H9 (cell line): ENCODE data around the gene KDM2B. TPM values are rescaled to one million over a fixed set of nuclear protein-coding genes. Genes with fewer than 3 reads are reported as not detected.

Experiments
- DNase-seq: peaks from one replicate; pipeline ENCODE4 v3.0.0-alpha.2; 2017
- H2AFZ ChIP-seq: one replicate; pipeline ENCODE4 v1.6.1; 2013; ENCODE audit warnings: mild to moderate bottlenecking, low read length, control low read depth, moderate library complexity
- H2AK5ac ChIP-seq: 2 replicates; pipeline ENCODE4 v1.6.1; 2013; ENCODE audit warnings: low read length, control low read depth, mixed read lengths; ENCODE audit not compliant: insufficient read length
- H2BK120ac ChIP-seq: one replicate; pipeline ENCODE4 v1.6.1; 2013; ENCODE audit warnings: low read depth, mild to moderate bottlenecking, low read length, control low read depth, inconsistent platforms; ENCODE audit not compliant: poor library complexity, severe bottlenecking
- H2BK12ac ChIP-seq: 2 replicates; pipeline ENCODE4 v1.6.1; 2013; ENCODE audit warnings: low read length, control low read depth, mixed read lengths, low read depth; ENCODE audit not compliant: insufficient read length
- H2BK15ac ChIP-seq: 2 replicates; pipeline ENCODE4 v1.6.1; 2013; ENCODE audit warnings: low read depth, low read length, control low read depth
- H2BK20ac ChIP-seq: one replicate; pipeline ENCODE4 v1.6.1; 2013; ENCODE audit warnings: low read depth, mild to moderate bottlenecking, low read length, control low read depth, inconsistent platforms; ENCODE audit not compliant: poor library complexity, severe bottlenecking
- H2BK5ac ChIP-seq: 2 replicates; pipeline ENCODE4 v1.6.1; 2013; ENCODE audit warnings: low read length, control low read depth, mixed read lengths; ENCODE audit not compliant: insufficient read length
- H3K14ac ChIP-seq: 2 replicates; pipeline ENCODE4 v1.6.1; 2013; ENCODE audit warnings: low read length, control low read depth; ENCODE audit not compliant: insufficient read depth
- H3K18ac ChIP-seq: 2 replicates; pipeline ENCODE4 v1.6.1; 2013; ENCODE audit warnings: low read depth, mild to moderate bottlenecking, mixed read lengths, low read length, control low read depth; ENCODE audit not compliant: insufficient read length
- H3K23ac ChIP-seq: 2 replicates; pipeline ENCODE4 v1.6.1; 2013; ENCODE audit warnings: low read length, control low read depth, mixed read lengths, low read depth; ENCODE audit not compliant: insufficient read length
- H3K23me2 ChIP-seq: 2 replicates; pipeline ENCODE4 v1.6.1; 2013; ENCODE audit warnings: low read depth, mild to moderate bottlenecking, mixed read lengths, low read length, control low read depth; ENCODE audit not compliant: insufficient read length, poor library complexity, severe bottlenecking
- H3K27ac ChIP-seq: 2 replicates; pipeline ENCODE4 v1.5.1; 2013; ENCODE audit warnings: low read length, control low read depth, mixed read lengths, low read depth; ENCODE audit not compliant: insufficient read length
- H3K27me3 ChIP-seq: 2 replicates; pipeline ENCODE4 v1.6.1; 2013; ENCODE audit warnings: low read length, control low read depth, inconsistent platforms; ENCODE audit not compliant: insufficient read depth
- H3K4ac ChIP-seq: 2 replicates; pipeline ENCODE4 v1.6.1; 2013; ENCODE audit warnings: low read depth, mild to moderate bottlenecking, control low read depth, inconsistent platforms, low read length, moderate library complexity
- H3K4me1 ChIP-seq: 2 replicates; pipeline ENCODE4 v1.6.1; 2013; ENCODE audit warnings: low read length, control low read depth, inconsistent platforms; ENCODE audit not compliant: insufficient read depth
- H3K4me2 ChIP-seq: 2 replicates; pipeline ENCODE4 v1.6.1; 2013; ENCODE audit warnings: low read length, control low read depth, mixed read lengths; ENCODE audit not compliant: insufficient read length, insufficient read depth
- H3K56ac ChIP-seq: 2 replicates; pipeline ENCODE4 v1.6.1; 2013; ENCODE audit warnings: low read depth, mild to moderate bottlenecking, mixed read lengths, low read length, control low read depth; ENCODE audit not compliant: insufficient read length
- H3K79me1 ChIP-seq: 2 replicates; pipeline ENCODE4 v1.6.1; 2013; ENCODE audit warnings: low read depth, mild to moderate bottlenecking, moderate library complexity, low read length, control low read depth, inconsistent platforms; ENCODE audit not compliant: insufficient read depth, poor library complexity, severe bottlenecking
- H3K79me2 ChIP-seq: 2 replicates; pipeline ENCODE4 v1.6.1; 2013; ENCODE audit warnings: low read length, control low read depth, inconsistent platforms; ENCODE audit not compliant: insufficient read depth
- H3K9ac ChIP-seq: 2 replicates; pipeline ENCODE4 v1.6.1; 2013; ENCODE audit warnings: low read length, control low read depth, mixed read lengths; ENCODE audit not compliant: insufficient read length; ENCODE audit errors: extremely low read depth
- H3K9me3 ChIP-seq: one replicate; pipeline ENCODE4 v1.6.1; 2013; ENCODE audit warnings: low read depth, low read length, inconsistent platforms; ENCODE audit not compliant: control insufficient read depth
- H3T11ph ChIP-seq: one replicate; pipeline ENCODE4 v1.6.1; 2013; ENCODE audit warnings: mild to moderate bottlenecking, low read length, control low read depth, inconsistent platforms
- H4K20me1 ChIP-seq: one replicate; pipeline ENCODE4 v1.6.1; 2013; ENCODE audit not compliant: control insufficient read depth, insufficient read length, insufficient read depth
- H4K5ac ChIP-seq: 2 replicates; pipeline ENCODE4 v1.6.1; 2013; ENCODE audit warnings: low read depth, mild to moderate bottlenecking, mixed read lengths, low read length, control low read depth; ENCODE audit not compliant: insufficient read length
- H4K8ac ChIP-seq: replicated peaks from 2 replicates; pipeline ENCODE4 v1.6.1; 2013; ENCODE audit warnings: low read length, control low read depth, mixed read lengths, low read depth; ENCODE audit not compliant: insufficient read length
- H4K91ac ChIP-seq: 2 replicates; pipeline ENCODE4 v1.6.1; 2013; ENCODE audit warnings: low read depth, mild to moderate bottlenecking, moderate library complexity, mixed read lengths, low read length, control low read depth; ENCODE audit not compliant: insufficient read length
- H3K27ac Mint-ChIP-seq, 3 experiments: 2 replicates in 2 of 3; 3 replicates in 1 of 3; pipeline ENCODE4 v1.8.0; 2020 to 2021; ENCODE audit warnings: mixed read lengths in 3 of 3, mild to moderate bottlenecking in 1 of 3, moderate library complexity in 1 of 3
- H3K27me3 Mint-ChIP-seq: 2 replicates; pipeline ENCODE4 v1.8.0; 2021; ENCODE audit warnings: low read depth, mild to moderate bottlenecking, moderate library complexity, mixed read lengths
- H3K36me3 Mint-ChIP-seq, 3 experiments: 2 replicates in 2 of 3; 3 replicates in 1 of 3; pipeline ENCODE4 v1.8.0; 2020 to 2021; ENCODE audit warnings: low read depth in 3 of 3, mixed read lengths in 3 of 3; ENCODE audit not compliant: insufficient read depth in 1 of 3
- H3K4me1 Mint-ChIP-seq, 2 experiments: 2 replicates each; pipeline ENCODE4 v1.8.0; 2020; ENCODE audit warnings: mixed read lengths in 2 of 2
- H3K4me3 Mint-ChIP-seq, 2 experiments: 2 replicates in 1 of 2; 3 replicates in 1 of 2; pipeline ENCODE4 v1.8.0; 2020 to 2021; ENCODE audit warnings: mild to moderate bottlenecking in 2 of 2, mixed read lengths in 2 of 2, moderate library complexity in 1 of 2
- H3K9me3 Mint-ChIP-seq, 2 experiments: 2 replicates in 1 of 2; 3 replicates in 1 of 2; pipeline ENCODE4 v1.8.0; 2020; ENCODE audit warnings: mild to moderate bottlenecking in 2 of 2, mixed read lengths in 2 of 2, moderate library complexity in 1 of 2
- CTCF ChIP-seq: fragments of 200-600 bp; sonication (generic); conservative IDR thresholded peaks from 3 replicates; pipeline ENCODE4 v1.8.0; 2021; ENCODE audit warnings: antibody characterized with exemption, mild to moderate bottlenecking
- WGBS: extraction: QIAGEN DNeasy Blood & Tissue Kit; methylation state at CpG from one replicate; pipeline ENCODE4 v1.1.7; 2013; ENCODE audit warnings: missing lambda C conversion rate, low lambda C conversion rate, mixed read lengths; ENCODE audit not compliant: insufficient read length; ENCODE audit errors: extremely low coverage; 5-methylcytosine and 5-hydroxymethylcytosine counted together
- total RNA-seq: library from RNA; stranded (reverse); gene quantifications from 2 replicates; pipeline ENCODE4 v1.2.1, GENCODE V29; 2021

Gene KDM2B
- total RNA-seq, 1 experiment from 2014 or later, result 143 TPM

- peaks cover 4 to 6% of the 10 kb centered on the region in 2 experiments for H3K9me3 Mint-ChIP-seq
- no peak overlapping the region for H3K27ac ChIP-seq
- peaks cover 18 to 33% of the 10 kb centered on the region in 2 experiments for H3K4me1 Mint-ChIP-seq
- H3K79me2 ChIP-seq, result no peaks in the 10 kb centered on the region
- H3K18ac ChIP-seq, result no peak overlapping the region
- H3K9me3 ChIP-seq, result no peaks in the 10 kb centered on the region
- no peak overlapping the region for H4K91ac ChIP-seq
- no peak for DNase-seq
- no peaks in the 10 kb centered on the region for H3K27me3 ChIP-seq
- no peak overlapping the region for H3T11ph ChIP-seq
- H2AFZ ChIP-seq, result no peak overlapping the region
- no peaks in the 10 kb centered on the region for H3K4me1 ChIP-seq
- H3K23ac ChIP-seq, result no peak overlapping the region
- H4K8ac ChIP-seq, result no peak overlapping the region
- no peak overlapping the region for H4K5ac ChIP-seq
- no peak for TF ChIP-seq CTCF
- no peak overlapping the region for H2AK5ac ChIP-seq
- H3K9ac ChIP-seq, result no peak overlapping the region
- H3K4me3 Mint-ChIP-seq, result no peak overlapping the region
- no peak overlapping the region for H3K4me2 ChIP-seq
- H3K79me1 ChIP-seq, result no peaks in the 10 kb centered on the region
- H2BK12ac ChIP-seq, result no peak overlapping the region
- H2BK120ac ChIP-seq, result no peak overlapping the region
- H3K27ac Mint-ChIP-seq, result peak overlapping the region in 2 of 3 experiments; percentile 69 to 86; a peak in 4 of 7 replicates
- no peak overlapping the region for H2BK5ac ChIP-seq
- 100% methylated on average over 1 of the region's 16 CpGs for WGBS
- H3K4ac ChIP-seq, result no peak overlapping the region
- H3K14ac ChIP-seq, result no peak overlapping the region
- H4K20me1 ChIP-seq, result peaks cover 5% of the 10 kb centered on the region
- H3K27me3 Mint-ChIP-seq, result no peaks in the 10 kb centered on the region
- H3K56ac ChIP-seq, result no peak overlapping the region
- no peak overlapping the region for H2BK20ac ChIP-seq
- H3K36me3 Mint-ChIP-seq, result peaks cover 38 to 71% (median 59%) of the 10 kb centered on the region in 3 experiments
- H3K23me2 ChIP-seq, result no peaks in the 10 kb centered on the region
- no peak overlapping the region for H2BK15ac ChIP-seq
These were observed 66.6 kb downstream of the KDM2B start for GRCh38 chr12:121514184-121514742.
